Panc1 (cell line): ENCODE results near the gene ITGA11. TPM values are rescaled to one million over a fixed set of nuclear protein-coding genes. Genes with fewer than 3 reads are reported as not detected.

Experiments used
- ATAC-seq: fragments of 200-7000 bp; cut with Tn5 transposase; 2 replicates; pipeline ENCODE4 v1.9.1; 2020; ENCODE audit warnings: mild to moderate bottlenecking, moderate library complexity
- BruUV-seq: library from RNA; stranded (reverse); fragments of 400-500 nt; replicated peaks from 2 replicates; lab custom pipeline; 2021; lab: Mats Ljungman, UMichigan
- CTCF ChIA-PET: fragments of 300-600 bp; sonication (Branson Sonifier 250); formaldehyde crosslinking; loops from one replicate; lab custom pipeline; 2022; ENCODE audit warnings: antibody characterized with exemption; lab: Charles Lee
- POLR2A ChIA-PET: fragments of 300-600 bp; sonication (Branson Sonifier 250); formaldehyde crosslinking; loops from one replicate; lab custom pipeline; 2022; ENCODE audit warnings: antibody characterized with exemption; lab: Charles Lee
- DNase-seq: peaks from one replicate; pipeline ENCODE4 v3.0.0-alpha.2; 2010; ENCODE audit warnings: low read depth, low spot score
- H3K27ac ChIP-seq: 2 replicates; pipeline ENCODE4 v1.5.1; 2011; ENCODE audit warnings: mild to moderate bottlenecking, low read length, inconsistent platforms
- H3K27me3 ChIP-seq: fragments of 200-500 bp; sonication (Bioruptor generic); 2 replicates; pipeline ENCODE4 v1.6.0; 2014; ENCODE audit warnings: low read length, inconsistent platforms; ENCODE audit not compliant: control insufficient read depth, insufficient read depth
- H3K36me3 ChIP-seq: fragments of 200-500 bp; sonication (Bioruptor generic); 2 replicates; pipeline ENCODE4 v1.5.1; 2014; ENCODE audit warnings: inconsistent platforms, mild to moderate bottlenecking, low read length, moderate library complexity; ENCODE audit not compliant: control insufficient read depth, insufficient read depth
- H3K4me1 ChIP-seq: 2 replicates; pipeline ENCODE4 v1.5.1; 2011; ENCODE audit warnings: inconsistent platforms, mild to moderate bottlenecking, low read length, moderate library complexity; ENCODE audit not compliant: control insufficient read depth, insufficient read depth
- H3K4me3 ChIP-seq, 2 experiments: 2 replicates each; pipeline ENCODE4 v1.5.1; 2011 to 2012; ENCODE audit warnings: low read depth in 2 of 2, low read length in 2 of 2, mild to moderate bottlenecking in 2 of 2, inconsistent platforms in 1 of 2, moderate library complexity in 1 of 2
- H3K9me3 ChIP-seq: fragments of 200-500 bp; sonication (Bioruptor generic); 2 replicates; pipeline ENCODE4 v1.5.1; 2014; ENCODE audit warnings: low read depth, mild to moderate bottlenecking, inconsistent platforms, low read length, moderate library complexity; ENCODE audit not compliant: control insufficient read depth, insufficient read depth
- POLR2AphosphoS5 ChIP-seq: IDR thresholded peaks from 2 replicates; pipeline ENCODE4 v1.6.1; 2012; ENCODE audit warnings: mild to moderate bottlenecking, low read depth, low read length, moderate library complexity
- REST ChIP-seq, 2 experiments: IDR thresholded peaks; 2 replicates each; pipeline ENCODE4 v1.6.1; 2011 to 2012; ENCODE audit warnings: low read depth in 2 of 2, control low read depth in 1 of 2, low read length in 1 of 2, mild to moderate bottlenecking in 1 of 2, moderate library complexity in 1 of 2; ENCODE audit not compliant: insufficient read depth in 1 of 2
- SIN3A ChIP-seq: IDR thresholded peaks from 2 replicates; pipeline ENCODE4 v1.6.1; 2012; ENCODE audit warnings: low read depth, mild to moderate bottlenecking, low read length, moderate library complexity, borderline replicate concordance; ENCODE audit not compliant: insufficient read depth
- TCF7L2 ChIP-seq: IDR thresholded peaks from 2 replicates; pipeline ENCODE4 v1.6.1; 2011; ENCODE audit warnings: mild to moderate bottlenecking, low read depth, low read length, inconsistent platforms
- in situ Hi-C: cut with HindIII; loops from 2 replicates; pipeline ENCODE4 v1.10.0; 2016; ENCODE audit warnings: low sequenced_read_pairs, low pct_unique_long_range_greater_than_20kb
- intact Hi-C: fragments of 100-400 bp; cut with micrococcal nuclease; formaldehyde crosslinking; loops from one replicate; pipeline ENCODE4 v1.10.0; 2022; ENCODE audit not compliant: unreplicated experiment
- total RNA-seq: library from RNA; stranded (reverse); gene quantifications from one replicate; pipeline ENCODE4 v1.2.1, GENCODE V29; 2021; ENCODE audit not compliant: unreplicated experiment
- TF ChIP-seq, protein P1 (sequence below): fragments of 450-650 bp; IDR thresholded peaks from 2 replicates; pipeline ENCODE4 v1.5.1; 2017; ENCODE audit warnings: mild to moderate bottlenecking

ITGA11 gene
- total RNA-seq, 1 experiment from 2014 or later = 0.28 TPM

DNA sequence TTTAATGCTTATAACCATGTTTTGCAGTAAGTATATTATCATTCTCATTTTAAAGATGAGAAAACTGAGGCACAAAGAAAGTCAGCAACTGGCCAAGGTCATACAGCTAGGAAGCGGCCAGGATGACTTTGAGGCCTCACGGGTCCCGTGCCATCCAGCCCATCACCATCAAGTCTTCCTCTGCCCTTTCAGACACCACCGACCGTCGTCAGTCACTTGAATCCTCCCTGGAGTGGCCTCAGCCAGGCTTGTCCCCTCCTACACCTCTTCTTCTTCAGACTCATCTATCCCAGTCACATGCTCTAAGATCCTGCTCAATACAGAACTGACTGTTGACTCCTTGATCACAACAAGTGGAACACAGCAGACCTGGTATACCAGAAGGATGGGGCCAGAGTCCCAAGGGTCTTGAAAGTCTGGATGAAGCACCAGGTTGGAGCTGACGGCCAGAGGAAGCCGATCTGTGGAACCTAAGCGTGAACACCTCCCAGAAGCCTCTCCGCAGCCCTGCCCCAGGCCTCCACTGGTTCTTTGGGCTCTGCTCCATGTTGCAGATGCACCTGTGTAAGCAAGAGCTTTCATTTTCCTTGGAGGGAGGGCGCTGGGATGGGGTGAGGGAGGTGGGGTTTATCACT is 22.1 kb downstream of the ITGA11 start:
- ChIA-PET POLR2A (no interaction called here), CTCF (no interaction called here)
- Histone ChIP-seq H3K27ac (no peak overlapping the region), H3K4me3 (no peak overlapping the region), H3K27me3 (no peaks in the 10 kb centered on the region), H3K4me1 (no peaks in the 10 kb centered on the region), H3K9me3 (no peaks in the 10 kb centered on the region), H3K36me3 (no peaks in the 10 kb centered on the region)
- in situ Hi-C loops = no loop called here
- no TSS peak for BruUV-seq
- intact Hi-C loops = no loop called here
- no peak for TF ChIP-seq POLR2AphosphoS5
- TF ChIP-seq REST (IDR thresholded peaks at IDR 0.05; ENCODE audit: insufficient read depth in 1 of 2, low read depth in 2 of 2, low read length in 1 of 2) = no peak
- TF ChIP-seq, protein P1, sequence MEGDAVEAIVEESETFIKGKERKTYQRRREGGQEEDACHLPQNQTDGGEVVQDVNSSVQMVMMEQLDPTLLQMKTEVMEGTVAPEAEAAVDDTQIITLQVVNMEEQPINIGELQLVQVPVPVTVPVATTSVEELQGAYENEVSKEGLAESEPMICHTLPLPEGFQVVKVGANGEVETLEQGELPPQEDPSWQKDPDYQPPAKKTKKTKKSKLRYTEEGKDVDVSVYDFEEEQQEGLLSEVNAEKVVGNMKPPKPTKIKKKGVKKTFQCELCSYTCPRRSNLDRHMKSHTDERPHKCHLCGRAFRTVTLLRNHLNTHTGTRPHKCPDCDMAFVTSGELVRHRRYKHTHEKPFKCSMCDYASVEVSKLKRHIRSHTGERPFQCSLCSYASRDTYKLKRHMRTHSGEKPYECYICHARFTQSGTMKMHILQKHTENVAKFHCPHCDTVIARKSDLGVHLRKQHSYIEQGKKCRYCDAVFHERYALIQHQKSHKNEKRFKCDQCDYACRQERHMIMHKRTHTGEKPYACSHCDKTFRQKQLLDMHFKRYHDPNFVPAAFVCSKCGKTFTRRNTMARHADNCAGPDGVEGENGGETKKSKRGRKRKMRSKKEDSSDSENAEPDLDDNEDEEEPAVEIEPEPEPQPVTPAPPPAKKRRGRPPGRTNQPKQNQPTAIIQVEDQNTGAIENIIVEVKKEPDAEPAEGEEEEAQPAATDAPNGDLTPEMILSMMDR = no peak
- TF ChIP-seq TCF7L2 = no peak
- no peak for TF ChIP-seq SIN3A
- ATAC-seq (no peak), DNase-seq (no peak)

DNA sequence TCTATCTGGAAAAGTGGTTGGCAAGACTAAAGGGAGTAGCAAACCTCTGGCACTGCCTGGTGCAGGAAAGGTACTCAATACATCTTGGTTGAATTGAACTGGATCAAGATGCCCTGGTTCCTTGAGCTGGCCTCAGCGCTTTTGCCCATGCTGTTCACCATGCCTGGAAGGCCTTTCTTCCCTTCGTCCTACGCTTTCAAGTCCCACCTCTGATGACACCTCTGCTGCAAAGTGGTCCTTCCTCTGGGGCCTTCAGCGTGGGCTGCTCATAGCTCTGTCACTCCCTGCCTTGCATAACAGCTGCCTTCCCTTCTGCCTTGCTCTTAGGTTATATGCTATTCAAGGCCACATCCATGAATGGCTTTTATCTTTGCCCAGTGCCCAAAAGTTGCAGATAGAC is 23.0 kb downstream of the ITGA11 start:
- in situ Hi-C loops (no loop called here), intact Hi-C loops (no loop called here)
- H3K9me3 ChIP-seq = no peaks in the 10 kb centered on the region
- POLR2A ChIA-PET = no interaction called here
- H3K36me3 ChIP-seq = no peaks in the 10 kb centered on the region
- CTCF ChIA-PET = no interaction called here
- no peak overlapping the region for H3K4me3 ChIP-seq
- no peaks in the 10 kb centered on the region for H3K27me3 ChIP-seq
- no TSS peak for BruUV-seq
- TF ChIP-seq SIN3A (no peak), TCF7L2 (no peak)
- no peak for DNase-seq
- no peaks in the 10 kb centered on the region for H3K4me1 ChIP-seq
- ATAC-seq = no peak
- no peak overlapping the region for H3K27ac ChIP-seq
